PC-9 (cell line): ENCODE data around the gene RNU1-1.

ENCODE experiments used
- EZH2 ChIP-seq: fragments of 200-600 bp; sonication (generic); IDR thresholded peaks from 2 replicates; pipeline ENCODE4 v1.8.0; 2017; ENCODE audit warnings: antibody characterized with exemption, low read depth
- TF ChIP-seq, protein P1 (sequence below): fragments of 200-600 bp; sonication (generic); conservative IDR thresholded peaks from 2 replicates; pipeline ENCODE4 v1.6.1; 2017; ENCODE audit warnings: mixed run types, antibody characterized with exemption, mild to moderate bottlenecking, moderate library complexity

DNA sequence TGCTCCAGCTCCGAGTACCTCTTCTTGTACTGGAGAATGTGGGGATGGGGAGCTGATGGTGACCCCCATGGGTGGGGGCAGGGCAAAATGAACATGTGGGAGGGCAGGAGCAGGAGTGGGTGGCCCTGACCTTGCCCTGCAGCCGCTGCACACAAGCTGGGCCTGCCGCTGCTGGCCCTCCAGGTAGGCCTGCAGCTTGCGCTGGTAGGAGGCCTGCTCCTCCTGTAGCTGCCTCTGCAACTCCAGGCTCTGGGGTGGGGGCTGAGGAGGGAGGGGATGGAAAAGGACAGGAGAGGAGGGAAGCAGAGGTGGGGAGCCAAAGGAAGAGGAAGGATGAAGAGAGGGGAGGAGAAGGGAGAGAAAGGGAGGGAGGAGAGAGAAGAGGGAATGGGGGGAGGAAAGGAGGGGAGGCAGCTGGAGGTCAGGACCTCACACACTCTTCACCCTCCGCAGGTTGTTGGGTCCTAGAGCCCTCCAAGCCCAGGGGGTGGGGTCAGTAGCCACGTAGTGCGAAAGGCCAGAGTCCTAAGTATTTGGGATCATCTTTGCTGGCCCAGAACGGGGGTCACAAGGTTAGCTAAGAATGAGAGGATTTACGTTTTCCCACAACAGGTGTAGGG lies 22.9 kb downstream of the RNU1-1 start:
- TF ChIP-seq EZH2, result no peak
- TF ChIP-seq, protein P1, sequence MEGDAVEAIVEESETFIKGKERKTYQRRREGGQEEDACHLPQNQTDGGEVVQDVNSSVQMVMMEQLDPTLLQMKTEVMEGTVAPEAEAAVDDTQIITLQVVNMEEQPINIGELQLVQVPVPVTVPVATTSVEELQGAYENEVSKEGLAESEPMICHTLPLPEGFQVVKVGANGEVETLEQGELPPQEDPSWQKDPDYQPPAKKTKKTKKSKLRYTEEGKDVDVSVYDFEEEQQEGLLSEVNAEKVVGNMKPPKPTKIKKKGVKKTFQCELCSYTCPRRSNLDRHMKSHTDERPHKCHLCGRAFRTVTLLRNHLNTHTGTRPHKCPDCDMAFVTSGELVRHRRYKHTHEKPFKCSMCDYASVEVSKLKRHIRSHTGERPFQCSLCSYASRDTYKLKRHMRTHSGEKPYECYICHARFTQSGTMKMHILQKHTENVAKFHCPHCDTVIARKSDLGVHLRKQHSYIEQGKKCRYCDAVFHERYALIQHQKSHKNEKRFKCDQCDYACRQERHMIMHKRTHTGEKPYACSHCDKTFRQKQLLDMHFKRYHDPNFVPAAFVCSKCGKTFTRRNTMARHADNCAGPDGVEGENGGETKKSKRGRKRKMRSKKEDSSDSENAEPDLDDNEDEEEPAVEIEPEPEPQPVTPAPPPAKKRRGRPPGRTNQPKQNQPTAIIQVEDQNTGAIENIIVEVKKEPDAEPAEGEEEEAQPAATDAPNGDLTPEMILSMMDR, result no peak
